Transverse colon (tissue), 3 donors: Measurements from ENCODE around the gene BET1L.

Source experiments
- POLR2A ChIP-seq: fragments of 450-650 bp; IDR thresholded peaks from one replicate; pipeline ENCODE4 v1.6.1; 2016; ENCODE audit warnings: antibody characterized with exemption, mild to moderate bottlenecking, moderate library complexity
- TF ChIP-seq, protein P1 (sequence below), 5 experiments: fragments of 200-600 bp in 3 of 5; fragments of 450-650 bp in 2 of 5; sonication (generic) in 3 of 5; IDR thresholded peaks; 1 replicate in 2 of 5; 2 replicates in 3 of 5; pipeline ENCODE4 v1.5.1; 2016 to 2017; ENCODE audit warnings: antibody characterized with exemption in 5 of 5, inconsistent platforms in 3 of 5, mild to moderate bottlenecking in 2 of 5, moderate library complexity in 1 of 5

DNA sequence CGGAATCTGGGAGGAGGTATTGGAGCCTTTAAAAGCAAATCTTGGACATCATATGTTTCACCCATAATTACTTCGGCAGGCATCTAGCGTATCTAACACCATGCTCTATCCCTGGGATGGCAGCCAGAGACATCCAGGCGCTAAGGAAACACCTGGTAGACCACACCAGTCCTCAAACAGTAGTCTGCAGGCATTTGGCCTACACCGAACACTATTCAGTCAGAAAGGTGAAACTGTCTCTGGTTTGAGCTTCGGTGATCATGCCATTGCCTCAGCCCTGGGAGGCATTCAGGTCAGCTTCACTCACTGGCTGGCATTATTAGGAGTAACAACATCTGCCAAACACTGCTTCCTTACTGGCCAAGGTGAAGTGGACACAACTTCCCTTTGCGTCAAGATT is 17.2 kb upstream of the BET1L start:
- TF ChIP-seq, protein P1, sequence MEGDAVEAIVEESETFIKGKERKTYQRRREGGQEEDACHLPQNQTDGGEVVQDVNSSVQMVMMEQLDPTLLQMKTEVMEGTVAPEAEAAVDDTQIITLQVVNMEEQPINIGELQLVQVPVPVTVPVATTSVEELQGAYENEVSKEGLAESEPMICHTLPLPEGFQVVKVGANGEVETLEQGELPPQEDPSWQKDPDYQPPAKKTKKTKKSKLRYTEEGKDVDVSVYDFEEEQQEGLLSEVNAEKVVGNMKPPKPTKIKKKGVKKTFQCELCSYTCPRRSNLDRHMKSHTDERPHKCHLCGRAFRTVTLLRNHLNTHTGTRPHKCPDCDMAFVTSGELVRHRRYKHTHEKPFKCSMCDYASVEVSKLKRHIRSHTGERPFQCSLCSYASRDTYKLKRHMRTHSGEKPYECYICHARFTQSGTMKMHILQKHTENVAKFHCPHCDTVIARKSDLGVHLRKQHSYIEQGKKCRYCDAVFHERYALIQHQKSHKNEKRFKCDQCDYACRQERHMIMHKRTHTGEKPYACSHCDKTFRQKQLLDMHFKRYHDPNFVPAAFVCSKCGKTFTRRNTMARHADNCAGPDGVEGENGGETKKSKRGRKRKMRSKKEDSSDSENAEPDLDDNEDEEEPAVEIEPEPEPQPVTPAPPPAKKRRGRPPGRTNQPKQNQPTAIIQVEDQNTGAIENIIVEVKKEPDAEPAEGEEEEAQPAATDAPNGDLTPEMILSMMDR (IDR thresholded peaks at IDR 0.05) = no peak
- TF ChIP-seq POLR2A = no peak
